ENCODE data around the gene NUDT19. TPM values are rescaled to one million over a fixed set of nuclear protein-coding genes. Genes with fewer than 3 reads are reported as not detected.

The NUDT19 gene
- total and polyA plus RNA-seq, 12 donors: 9.1 to 27.7 (median 19.8) TPM

- WGBS, 2 donors: 95 to 97% methylated on average over 20 to 22 of the region's 22 CpGs
- intact Hi-C loops (cut with DNase I): no loop called here
These were observed 28.8 kb downstream of the NUDT19 start for GRCh38 chr19:32720216-32720935.

GRCh38 chr19:32720936-32721250 is 29.3 kb downstream of the NUDT19 start:
- no peak for ATAC-seq
- H3K4me3 ChIP-seq: no peak overlapping the region
- no peak for TF ChIP-seq CTCF (IDR thresholded peaks at IDR 0.05)
- intact Hi-C loops (cut with DNase I): no loop called here
- 96 to 98% methylated on average over 22 of the region's 22 CpGs for WGBS, 2 donors
- no peak overlapping the region for H3K27ac ChIP-seq
- DNase-seq: no peak
- H3K36me3 ChIP-seq: peaks cover 0 to 7% (median 0%) of the 10 kb centered on the region in 9 donors
- H3K4me1 ChIP-seq: no peaks in the 10 kb centered on the region
- no peaks in the 10 kb centered on the region for H3K27me3 ChIP-seq
- peaks cover 0 to 10% (median 0%) of the 10 kb centered on the region in 11 donors for H3K9me3 ChIP-seq

More at GRCh38 chr19:32720216-32720935, 28.8 kb downstream of the NUDT19 start:
- no peaks in the 10 kb centered on the region for H3K27me3 ChIP-seq
- DNase-seq (no peak), ATAC-seq (no peak)
- H3K9me3 ChIP-seq: peaks cover 0 to 5% (median 0%) of the 10 kb centered on the region in 11 donors
- H3K36me3 ChIP-seq: peaks cover 0 to 7% (median 0%) of the 10 kb centered on the region in 9 donors
- H3K4me3 ChIP-seq: no peak overlapping the region
- no peak for TF ChIP-seq CTCF (IDR thresholded peaks at IDR 0.05)
- no peak overlapping the region for H3K27ac ChIP-seq
- H3K4me1 ChIP-seq: no peaks in the 10 kb centered on the region

GRCh38 chr19:32735936-32736335 is 44.3 kb downstream of the NUDT19 start:
- Histone ChIP-seq H3K4me3 (no peak overlapping the region), H3K27me3 (peaks cover 0 to 7% (median 0%) of the 10 kb centered on the region in 7 donors), H3K27ac (no peak overlapping the region), H3K9me3 (no peaks in the 10 kb centered on the region), H3K36me3 (no peaks in the 10 kb centered on the region), H3K4me1 (no peaks in the 10 kb centered on the region)
- ATAC-seq (no peak), DNase-seq (no peak)
- intact Hi-C loops (cut with DNase I): no loop called here
- 65 to 67% methylated on average over 4 of the region's 4 CpGs for WGBS, 2 donors
- TF ChIP-seq CTCF (IDR thresholded peaks at IDR 0.05): no peak

- TF ChIP-seq CTCF (IDR thresholded peaks at IDR 0.05): no peak
- ATAC-seq (no peak), DNase-seq (no peak)
- Histone ChIP-seq H3K27ac (no peak overlapping the region), H3K9me3 (no peaks in the 10 kb centered on the region), H3K27me3 (peaks cover 0 to 18% (median 7%) of the 10 kb centered on the region in 7 donors), H3K4me3 (no peak overlapping the region), H3K36me3 (no peaks in the 10 kb centered on the region), H3K4me1 (no peaks in the 10 kb centered on the region)
- 97 to 98% methylated on average over 9 of the region's 9 CpGs for WGBS, 2 donors
- intact Hi-C loops (cut with DNase I): no loop called here
These were observed 51.4 kb downstream of the NUDT19 start for GRCh38 chr19:32743021-32743420.

Measured in heart right ventricle (tissue), 16 donors.